Endothelial cell (in vitro differentiated cells): Measurements from ENCODE around the gene LUZP2. TPM values are rescaled to one million over a fixed set of nuclear protein-coding genes. Genes with fewer than 3 reads are reported as not detected.

Source experiments
- DNase-seq: peaks from one replicate; pipeline ENCODE4 v3.0.0; 2021; ENCODE audit warnings: low spot score
- H3K27ac Mint-ChIP-seq: one replicate; pipeline ENCODE4 v1.8.0; 2021; ENCODE audit warnings: mixed read lengths, inconsistent platforms; ENCODE audit not compliant: unreplicated experiment
- H3K27me3 Mint-ChIP-seq: one replicate; pipeline ENCODE4 v1.8.0; 2021; ENCODE audit warnings: mild to moderate bottlenecking, moderate library complexity, mixed read lengths, inconsistent platforms; ENCODE audit not compliant: unreplicated experiment
- H3K36me3 Mint-ChIP-seq: one replicate; pipeline ENCODE4 v1.8.0; 2021; ENCODE audit warnings: mild to moderate bottlenecking, low read depth, mixed read lengths, inconsistent platforms; ENCODE audit not compliant: unreplicated experiment
- H3K4me1 Mint-ChIP-seq: one replicate; pipeline ENCODE4 v1.8.0; 2021; ENCODE audit warnings: mild to moderate bottlenecking, mixed read lengths, inconsistent platforms; ENCODE audit not compliant: unreplicated experiment
- H3K4me3 Mint-ChIP-seq: one replicate; pipeline ENCODE4 v1.8.0; 2021; ENCODE audit warnings: mild to moderate bottlenecking, mixed read lengths, inconsistent platforms; ENCODE audit not compliant: unreplicated experiment
- H3K9me3 Mint-ChIP-seq: one replicate; pipeline ENCODE4 v1.8.0; 2021; ENCODE audit warnings: mixed read lengths, inconsistent platforms; ENCODE audit not compliant: unreplicated experiment
- CTCF ChIP-seq: fragments of 200-600 bp; sonication (generic); IDR thresholded peaks from one replicate; pipeline ENCODE4 v1.5.0; 2021; ENCODE audit warnings: antibody characterized with exemption; ENCODE audit not compliant: unreplicated experiment
- total RNA-seq: library from RNA; stranded (reverse); fragmentation: NEBNext Ultra II Directional; extraction: Animal tissue kit (Norgen Biotek cat#: 25700); gene quantifications from one replicate; pipeline ENCODE4 v1.2.1, GENCODE V29; 2021; ENCODE audit not compliant: unreplicated experiment

LUZP2 gene
- total RNA-seq, 1 donor from 2014 or later: 0.10 TPM

DNA sequence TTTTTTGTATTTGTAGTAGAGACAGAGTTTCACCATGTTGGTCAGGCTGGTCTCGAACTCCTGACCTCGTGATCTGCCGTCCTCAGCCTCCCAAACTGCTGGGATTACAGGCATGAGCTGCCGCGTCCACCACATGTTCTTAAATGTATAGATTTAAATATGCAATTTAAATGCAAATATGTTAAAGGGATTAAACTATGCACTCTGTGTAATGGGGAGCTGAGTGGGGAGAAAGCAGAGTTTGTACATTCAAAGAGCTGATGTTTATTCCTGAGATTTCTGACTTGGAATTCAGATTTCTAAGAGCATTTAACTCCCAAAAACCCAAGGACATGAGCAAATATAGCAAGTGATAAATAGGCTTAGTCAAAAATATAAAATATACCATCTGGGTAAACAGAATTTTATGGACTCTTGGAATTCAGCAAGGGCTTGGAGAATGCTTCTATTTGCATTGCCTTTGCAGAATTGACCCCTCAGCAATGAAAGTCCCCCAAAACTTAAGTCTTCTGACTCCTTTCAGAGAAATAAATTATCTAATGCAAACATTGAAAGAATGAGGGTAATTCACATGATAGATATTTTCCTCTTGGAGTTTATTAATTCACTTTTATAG is 170.6 kb downstream of the LUZP2 start:
- Mint-ChIP-seq H3K27ac (no peak overlapping the region), H3K9me3 (peaks cover 7% of the 10 kb centered on the region), H3K27me3 (no peaks in the 10 kb centered on the region), H3K4me3 (no peak overlapping the region), H3K4me1 (no peaks in the 10 kb centered on the region), H3K36me3 (no peaks in the 10 kb centered on the region)
- DNase-seq: no peak
- TF ChIP-seq CTCF: no peak

- H3K4me3 Mint-ChIP-seq: no peak overlapping the region
- no peaks in the 10 kb centered on the region for H3K36me3 Mint-ChIP-seq
- H3K4me1 Mint-ChIP-seq: no peaks in the 10 kb centered on the region
- DNase-seq: no peak
- no peak for TF ChIP-seq CTCF
- H3K27me3 Mint-ChIP-seq: no peaks in the 10 kb centered on the region
- no peaks in the 10 kb centered on the region for H3K9me3 Mint-ChIP-seq
- no peak overlapping the region for H3K27ac Mint-ChIP-seq
These were observed 182.0 kb downstream of the LUZP2 start for GRCh38 chr11:24678703-24679348.

DNA sequence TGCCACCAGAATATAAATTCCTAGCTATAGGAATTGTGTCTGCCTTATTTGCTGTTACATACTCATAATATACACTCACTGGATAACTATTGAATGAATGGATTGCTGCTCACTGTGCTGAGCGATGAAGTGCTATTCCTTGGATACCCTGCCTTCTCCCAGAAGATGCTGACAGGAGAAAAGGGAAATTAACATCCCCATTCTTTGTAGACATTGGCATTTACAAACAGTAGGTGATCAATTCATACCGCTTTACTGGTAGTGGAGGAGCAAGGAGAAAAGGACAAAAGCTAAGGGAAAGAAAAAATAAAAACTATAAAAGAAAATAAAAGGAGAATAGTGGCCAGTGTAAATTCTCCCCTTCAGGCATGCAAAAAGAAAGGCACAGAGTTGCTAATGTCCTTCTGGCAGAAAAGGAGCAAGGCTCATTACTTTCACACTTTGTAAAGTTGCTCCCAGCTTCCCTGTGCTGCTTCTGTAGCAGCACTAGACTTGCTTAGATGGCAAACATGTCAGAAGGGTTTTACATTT is 183.0 kb downstream of the LUZP2 start:
- no peak for TF ChIP-seq CTCF
- Mint-ChIP-seq H3K4me1 (no peaks in the 10 kb centered on the region), H3K27me3 (no peaks in the 10 kb centered on the region), H3K36me3 (no peaks in the 10 kb centered on the region), H3K9me3 (no peaks in the 10 kb centered on the region), H3K4me3 (no peak overlapping the region), H3K27ac (no peak overlapping the region)
- no peak for DNase-seq

- H3K4me3 Mint-ChIP-seq: no peak overlapping the region
- no peak for DNase-seq
- H3K4me1 Mint-ChIP-seq: peaks cover 3% of the 10 kb centered on the region
- no peak for TF ChIP-seq CTCF
- no peaks in the 10 kb centered on the region for H3K36me3 Mint-ChIP-seq
- H3K9me3 Mint-ChIP-seq: no peaks in the 10 kb centered on the region
- no peak overlapping the region for H3K27ac Mint-ChIP-seq
- H3K27me3 Mint-ChIP-seq: no peaks in the 10 kb centered on the region
These were observed 186.7 kb downstream of the LUZP2 start for GRCh38 chr11:24683583-24683982.

- no peak overlapping the region for H3K4me3 Mint-ChIP-seq
- H3K27me3 Mint-ChIP-seq: no peaks in the 10 kb centered on the region
- H3K27ac Mint-ChIP-seq: no peak overlapping the region
- H3K4me1 Mint-ChIP-seq: peaks cover 3% of the 10 kb centered on the region
- H3K36me3 Mint-ChIP-seq: no peaks in the 10 kb centered on the region
- H3K9me3 Mint-ChIP-seq: no peaks in the 10 kb centered on the region
- no peak for TF ChIP-seq CTCF
- DNase-seq: no peak
These were observed 189.0 kb downstream of the LUZP2 start for GRCh38 chr11:24685821-24686220.
